CMK (cell line): Measurements from ENCODE around the gene LRRC37B.
"Not testable (repeated sequence)": the region's sequence is repeated elsewhere in the genome, so short reads cannot be mapped to it uniquely, and the experiment has no call there.

ENCODE experiments used
- DNase-seq: peaks from one replicate; pipeline ENCODE4 v3.0.0-alpha.2; 2010; ENCODE audit warnings: low read depth

LRRC37B gene

DNA sequence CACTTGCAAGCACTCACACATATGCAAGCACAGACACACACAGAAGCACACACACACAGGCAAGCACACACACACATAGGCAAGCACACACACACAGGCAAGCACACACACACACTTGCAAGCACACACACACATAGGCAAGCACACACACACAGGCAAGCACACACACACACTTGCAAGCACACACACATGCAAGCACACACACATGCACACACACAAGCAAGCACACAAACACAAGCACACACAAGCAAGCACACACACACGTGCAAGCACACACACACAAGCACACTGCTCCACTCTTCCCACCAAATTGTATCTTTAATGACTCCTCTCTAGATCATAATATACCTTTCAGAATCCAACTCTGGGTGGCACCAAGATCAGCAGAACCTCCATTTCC is 84.9 kb downstream of the LRRC37B start:
- not testable (repeated sequence) for DNase-seq

DNA sequence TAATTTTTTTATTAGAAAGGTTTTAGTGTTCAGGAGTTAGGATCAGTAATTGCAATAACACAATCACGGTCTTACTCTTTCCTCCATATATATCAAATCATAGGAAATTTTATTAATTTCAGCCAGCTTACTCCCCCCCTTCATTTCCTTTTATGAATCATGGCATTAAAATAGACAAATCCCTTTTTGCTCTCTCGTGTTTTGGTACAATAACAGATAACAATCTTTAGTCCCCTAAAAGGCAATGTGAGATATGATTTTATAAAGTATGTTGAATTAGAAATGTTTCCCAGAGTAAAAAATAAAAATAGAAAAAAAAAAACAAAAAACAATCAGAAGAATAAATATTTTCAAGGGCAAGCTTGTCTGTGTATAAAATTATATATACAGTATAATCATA is 92.5 kb downstream of the LRRC37B start:
- DNase-seq: no peak

DNA sequence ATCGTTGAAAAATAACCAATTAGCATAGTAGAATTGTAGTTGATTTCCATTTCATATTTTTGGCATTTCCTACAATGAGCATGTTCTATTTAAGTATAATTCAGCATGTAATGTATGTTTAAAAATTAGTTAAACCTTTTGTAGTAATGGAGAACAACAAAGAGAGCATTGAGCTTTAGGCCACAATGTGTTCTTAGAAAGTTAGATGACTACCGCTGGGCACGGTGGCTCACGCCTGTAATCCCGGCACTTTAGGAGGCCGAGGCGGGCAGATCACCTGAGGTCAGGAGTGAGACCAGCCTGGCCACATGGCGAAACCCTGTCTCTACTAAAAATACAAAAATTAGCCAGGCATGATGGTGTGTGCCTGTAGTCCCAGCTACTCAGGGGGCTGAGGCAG is 93.1 kb downstream of the LRRC37B start:
- DNase-seq: not testable (repeated sequence)

GRCh38 chr17:32100971-32101631 is 93.9 kb downstream of the LRRC37B start:
- DNase-seq: no peak

- no peak for DNase-seq
Measured at GRCh38 chr17:32102172-32102571, 95.0 kb downstream of the LRRC37B start.

DNA sequence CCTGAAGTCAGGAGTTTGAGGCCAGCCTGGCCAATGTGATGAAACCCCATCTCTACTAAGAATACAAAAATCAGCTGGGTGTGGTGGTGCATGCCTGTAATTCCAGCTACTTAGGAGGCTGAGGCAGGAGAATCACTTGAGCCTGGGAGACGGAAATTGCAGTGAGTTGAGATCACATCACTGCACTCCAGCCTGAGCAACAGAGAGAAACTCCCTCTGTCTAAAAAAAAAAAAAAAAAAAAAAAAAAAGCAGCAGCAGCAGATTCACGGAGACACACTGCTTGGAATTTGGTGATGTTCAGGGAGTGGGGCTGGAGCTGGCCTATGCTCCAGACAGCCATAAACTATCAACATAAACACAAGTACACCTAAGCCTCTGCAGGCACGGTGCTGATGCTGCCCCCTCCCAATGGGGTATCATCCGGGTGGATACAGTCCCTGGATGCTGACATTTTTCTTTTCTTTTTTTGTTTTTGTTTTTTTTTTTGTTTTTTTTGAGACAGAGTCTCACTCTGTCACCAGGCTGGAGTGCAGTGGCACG is 95.5 kb downstream of the LRRC37B start:
- no peak for DNase-seq
